ENCODE results near the gene CAPN10.

GRCh38 chr2:240588006-240588655 is 1.6 kb downstream of the CAPN10 start:
- TF ChIP-seq CTCF (IDR thresholded peaks at IDR 0.05; ENCODE audit: poor library complexity) (no peak), EZH2phosphoT487 (IDR thresholded peaks at IDR 0.05; ENCODE audit: low read depth, severe bottlenecking, unreplicated experiment) (no peak)
